RKO (cell line): ENCODE measurements around the gene TRABD2B.

ENCODE experiments used
- DNase-seq: peaks from one replicate; pipeline ENCODE4 v3.0.0-alpha.2; 2016; ENCODE audit warnings: low spot score

Gene TRABD2B

DNA sequence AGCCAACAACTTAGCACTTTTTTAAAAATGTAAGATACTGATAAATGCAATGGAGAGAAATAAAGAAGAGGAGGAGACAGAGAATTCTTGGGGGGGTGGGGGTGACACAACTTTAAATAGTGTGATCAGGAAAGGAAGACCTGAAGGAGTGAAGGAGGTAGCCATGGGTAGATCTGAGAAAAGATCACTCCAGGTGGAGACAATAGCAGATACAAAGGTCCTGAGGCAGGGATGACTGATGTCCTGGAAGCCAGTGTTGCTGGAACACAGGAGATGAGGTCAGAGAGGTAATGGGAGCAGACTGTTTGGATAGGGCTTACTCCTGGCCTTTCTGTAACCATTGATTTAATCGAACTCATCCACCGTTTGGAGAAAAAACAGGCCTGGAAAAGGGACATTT lies 24.6 kb upstream of the TRABD2B start:
- DNase-seq: no peak

DNA sequence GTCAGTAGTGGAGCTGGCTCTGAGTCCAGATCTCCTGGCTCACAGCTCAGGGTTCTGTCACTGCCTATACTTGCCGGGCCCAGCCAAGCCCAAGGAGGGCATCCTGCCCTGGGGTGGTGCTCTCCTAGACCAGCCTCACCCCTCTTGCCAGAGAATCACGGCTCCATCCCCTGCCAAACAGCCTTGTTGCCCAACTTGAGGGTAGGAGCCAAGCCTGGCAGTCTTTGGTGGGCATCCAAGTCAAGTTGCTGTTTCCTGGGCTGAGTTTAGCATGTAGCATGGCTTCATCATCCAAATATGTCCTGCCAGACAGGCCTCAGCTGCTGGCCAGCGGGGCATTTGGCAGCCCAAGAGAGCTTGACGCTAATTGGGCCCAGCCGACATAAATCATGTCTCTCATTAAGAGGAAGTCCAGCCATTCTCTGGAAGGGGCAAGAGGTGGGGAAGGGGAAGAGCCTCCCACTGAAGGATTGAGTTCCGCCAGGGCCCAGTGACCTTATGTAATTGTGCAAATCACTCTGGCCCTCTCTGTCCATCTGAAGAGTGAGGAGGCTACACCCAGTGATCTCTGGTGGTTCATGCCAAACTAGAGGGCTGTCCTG lies 22.6 kb upstream of the TRABD2B start:
- no peak for DNase-seq

DNA sequence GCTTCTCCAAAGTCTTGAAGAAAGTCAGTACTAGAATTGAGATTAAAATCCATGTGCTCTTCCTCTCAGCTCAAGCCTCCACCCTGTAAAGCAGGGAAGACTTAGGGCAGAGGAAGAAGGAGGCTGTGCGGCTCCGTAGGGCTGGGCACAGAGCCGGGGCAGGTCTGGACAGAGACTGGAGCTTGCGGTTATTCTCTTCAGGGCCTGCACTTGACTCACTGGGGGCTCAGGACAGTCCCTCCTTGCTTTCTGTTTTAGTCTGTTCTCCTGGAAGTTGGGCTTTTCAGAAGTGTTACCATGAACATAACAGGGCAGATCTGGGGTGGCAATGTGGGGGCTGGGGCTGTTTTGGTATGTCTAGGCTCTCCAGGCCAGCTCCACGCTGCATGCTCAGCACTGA lies 21.6 kb upstream of the TRABD2B start:
- no peak for DNase-seq

DNA sequence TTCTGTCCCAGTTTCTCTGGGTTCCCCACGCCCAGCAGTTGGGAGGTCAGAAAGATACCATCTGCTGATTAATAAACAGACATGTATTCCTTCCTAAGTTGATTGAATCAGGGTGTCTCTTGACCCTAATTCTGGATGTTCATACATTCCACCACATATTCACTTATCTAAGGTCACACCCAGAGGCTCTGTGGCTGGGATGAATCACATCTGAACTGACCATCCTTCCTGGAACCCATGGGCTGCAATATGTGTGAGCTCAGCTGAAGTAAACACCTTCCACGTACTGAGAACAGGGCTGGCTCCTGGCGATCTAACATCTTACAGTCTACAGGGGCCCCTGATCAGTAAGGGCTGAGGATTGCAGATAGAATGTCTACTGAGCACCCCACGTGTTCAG lies 20.5 kb upstream of the TRABD2B start:
- no peak for DNase-seq

DNA sequence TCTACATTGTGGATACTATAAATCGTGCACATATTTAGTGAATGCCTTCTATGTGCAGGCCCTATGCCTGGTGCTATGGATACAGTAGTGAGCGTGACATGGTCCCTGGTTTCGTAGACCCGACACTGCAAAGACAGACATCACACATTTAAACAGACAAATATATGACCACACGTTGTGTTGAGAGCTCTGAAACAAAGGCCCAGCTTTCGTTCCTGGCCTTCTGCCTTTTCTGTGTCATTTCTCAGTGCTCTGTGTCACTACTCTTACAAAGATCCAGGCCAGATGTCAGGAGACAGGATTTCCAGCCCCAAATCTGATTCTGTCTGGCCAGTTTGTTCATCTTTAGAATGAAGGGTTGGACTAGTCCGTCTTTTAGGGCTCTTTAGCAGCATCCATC lies 19.3 kb upstream of the TRABD2B start:
- DNase-seq: no peak

DNA sequence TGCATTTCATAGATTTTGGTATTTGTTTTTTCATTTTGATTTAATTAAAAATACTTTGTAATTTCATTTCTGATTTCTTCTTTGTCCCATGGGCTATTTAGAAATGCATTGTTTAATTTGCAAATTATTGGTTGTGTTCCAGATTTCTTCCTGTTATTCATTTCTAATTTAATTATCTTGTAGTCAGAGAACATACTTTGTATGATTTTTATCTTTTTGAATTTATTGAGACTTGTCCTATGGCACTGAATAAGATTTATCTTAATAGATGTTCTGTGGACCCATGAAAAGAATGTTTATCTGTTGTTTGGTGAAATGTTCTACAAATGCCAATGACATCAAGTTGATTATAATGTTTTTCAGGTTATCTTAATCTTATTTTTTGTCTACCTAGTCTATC lies 16.1 kb upstream of the TRABD2B start:
- DNase-seq: no peak

DNA sequence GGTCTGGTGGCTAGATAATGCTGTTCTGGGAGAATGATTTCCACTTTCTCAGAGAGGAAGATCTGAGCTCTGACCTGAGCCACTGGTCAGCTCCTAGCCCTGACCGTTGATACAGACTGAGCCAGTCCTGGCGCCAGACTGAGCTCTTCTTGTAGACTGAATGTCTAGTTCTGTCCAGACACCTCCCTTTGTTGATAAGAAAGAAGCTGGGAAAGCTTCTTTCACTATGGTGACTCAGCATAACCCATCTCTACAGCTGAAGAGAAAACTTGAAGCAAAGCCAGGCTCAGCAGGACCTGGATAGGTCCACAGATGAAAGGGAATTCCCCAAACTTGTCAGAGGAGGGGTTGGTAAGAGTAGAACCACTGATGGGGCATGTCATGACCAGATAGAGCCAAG lies 9.9 kb upstream of the TRABD2B start:
- no peak for DNase-seq

DNA sequence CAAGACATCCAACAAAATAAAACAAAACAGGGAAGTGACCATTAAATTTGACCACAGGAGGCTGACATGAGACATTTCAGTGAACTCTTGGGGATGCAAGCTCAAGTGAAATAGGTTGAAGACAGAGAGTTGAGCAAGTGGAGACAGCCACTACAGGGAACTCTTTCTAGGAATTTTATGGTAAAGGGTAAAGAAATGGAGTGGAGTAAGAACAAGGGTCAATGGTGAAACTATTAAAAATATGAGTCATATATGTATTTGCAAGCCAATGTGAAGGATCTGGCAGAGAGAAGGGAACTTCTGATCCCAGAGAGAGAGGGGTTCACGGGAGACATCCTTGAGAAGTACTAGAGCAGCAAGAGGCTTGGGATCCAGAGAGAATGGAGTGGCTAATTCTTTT lies 9.1 kb upstream of the TRABD2B start:
- DNase-seq: no peak

DNA sequence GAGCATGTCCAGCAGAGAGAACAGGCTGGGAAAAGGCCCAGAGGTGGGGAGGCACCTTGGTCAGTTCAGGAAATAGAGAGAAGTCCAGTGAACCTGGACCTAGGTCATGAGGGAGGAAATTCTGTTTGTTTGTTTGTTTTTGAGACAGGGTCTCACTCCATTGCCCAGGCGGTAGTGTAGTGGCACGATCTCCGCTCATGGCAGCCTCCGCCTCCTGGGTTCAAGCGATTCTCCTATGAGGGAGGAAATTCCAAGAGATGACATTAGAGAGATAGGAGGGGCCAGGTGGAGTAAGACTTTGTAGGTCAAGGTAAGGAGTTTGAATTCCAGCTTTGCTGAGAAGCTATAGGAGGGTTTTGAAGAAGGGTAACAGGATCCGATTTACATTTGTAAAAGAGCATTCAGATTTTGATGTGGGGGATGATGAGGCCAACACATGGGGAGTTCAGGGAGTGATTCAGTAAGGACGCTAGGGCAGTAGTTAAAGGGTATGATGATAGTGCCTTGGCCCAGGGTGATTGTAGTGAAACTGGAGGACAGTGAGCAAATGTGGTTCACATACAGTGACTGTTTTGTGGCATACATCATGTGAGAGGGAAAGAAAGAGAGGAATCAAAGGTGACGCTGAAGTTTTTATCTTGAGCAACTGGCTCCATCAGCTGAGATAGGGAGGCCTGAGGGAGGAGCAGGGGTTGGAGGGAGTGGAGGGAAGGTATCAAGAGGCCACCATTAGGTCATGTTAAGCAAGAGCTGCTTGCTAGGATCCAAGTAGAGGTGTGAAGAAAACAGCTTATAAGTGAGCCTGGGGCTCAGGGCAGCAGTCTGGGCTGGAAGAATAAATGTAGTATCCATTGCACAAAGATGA lies 8.3 kb upstream of the TRABD2B start:
- DNase-seq: no peak

DNA sequence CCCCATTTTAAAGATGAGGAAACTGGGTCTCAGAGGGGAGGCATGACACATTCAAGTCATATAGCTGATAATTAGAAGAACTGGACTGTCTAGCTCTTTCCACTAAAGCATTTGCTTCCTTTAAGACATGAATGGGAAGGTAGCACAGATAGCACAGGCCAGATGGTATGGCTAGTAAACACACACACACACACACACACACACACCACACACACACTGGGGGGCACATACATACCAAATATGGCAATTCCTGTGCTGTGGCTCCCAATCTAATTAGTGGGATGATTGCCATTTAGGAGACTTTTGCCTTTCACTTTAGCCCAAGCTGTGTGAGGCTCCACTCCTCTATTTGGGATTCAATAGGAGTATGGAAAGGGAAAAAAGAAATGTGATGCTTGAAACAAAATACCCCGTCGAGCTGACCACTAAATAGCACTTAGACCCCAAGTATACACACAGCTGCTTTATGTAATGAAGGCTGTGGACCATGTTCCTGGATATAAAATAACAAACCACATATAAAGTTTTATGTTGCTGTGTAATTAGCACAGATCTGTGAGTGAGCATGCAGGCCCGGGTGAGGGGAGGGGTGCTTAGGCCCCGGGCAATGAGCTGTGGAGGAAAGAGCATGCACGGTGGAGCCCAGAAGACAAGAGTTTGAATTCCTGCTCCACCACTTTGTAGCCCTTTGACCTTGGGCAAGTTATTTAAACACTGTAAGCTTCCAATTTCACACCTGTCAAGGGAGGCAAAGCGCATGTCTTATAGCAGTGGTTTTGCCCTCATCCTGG lies 6.8 kb upstream of the TRABD2B start:
- DNase-seq: no peak

DNA sequence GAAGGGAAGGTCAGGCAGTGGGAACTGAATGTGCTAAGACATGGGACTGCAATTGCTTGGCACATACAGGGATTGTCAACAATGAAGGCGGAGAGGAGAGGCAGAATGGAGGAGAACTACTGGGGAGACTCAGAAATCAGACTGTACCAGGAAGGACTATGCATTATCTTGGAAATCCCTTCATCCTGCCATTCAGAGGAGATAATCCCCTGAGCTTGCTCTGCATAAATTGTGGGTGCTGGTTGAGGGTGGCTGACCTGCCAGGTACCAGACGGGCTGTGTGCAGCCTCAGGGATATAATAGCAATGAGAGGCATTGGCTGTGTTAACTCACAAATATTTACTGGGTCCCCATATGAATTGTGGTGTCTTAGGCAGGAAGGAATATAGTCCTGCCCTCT lies 5.0 kb upstream of the TRABD2B start:
- DNase-seq: no peak

DNA sequence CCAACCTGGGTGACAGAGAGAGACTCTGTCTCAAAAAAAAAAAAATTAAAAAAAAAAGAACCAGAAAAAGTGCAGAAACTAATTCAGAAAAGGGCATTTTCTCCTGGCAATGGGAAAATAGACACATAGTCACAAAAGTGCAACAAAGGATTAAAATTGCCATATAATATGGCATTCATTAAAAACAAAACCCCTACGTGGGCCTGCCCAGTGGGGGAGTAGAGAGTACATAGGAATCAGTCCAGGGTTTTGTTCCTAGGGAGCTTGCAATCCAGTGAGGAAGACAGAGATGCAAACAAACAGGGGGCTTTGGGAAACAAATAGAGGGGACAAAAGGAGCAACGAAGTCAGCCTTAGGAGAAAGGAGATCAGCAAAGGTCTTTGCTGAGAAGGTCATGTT lies 4.5 kb upstream of the TRABD2B start:
- DNase-seq: no peak

DNA sequence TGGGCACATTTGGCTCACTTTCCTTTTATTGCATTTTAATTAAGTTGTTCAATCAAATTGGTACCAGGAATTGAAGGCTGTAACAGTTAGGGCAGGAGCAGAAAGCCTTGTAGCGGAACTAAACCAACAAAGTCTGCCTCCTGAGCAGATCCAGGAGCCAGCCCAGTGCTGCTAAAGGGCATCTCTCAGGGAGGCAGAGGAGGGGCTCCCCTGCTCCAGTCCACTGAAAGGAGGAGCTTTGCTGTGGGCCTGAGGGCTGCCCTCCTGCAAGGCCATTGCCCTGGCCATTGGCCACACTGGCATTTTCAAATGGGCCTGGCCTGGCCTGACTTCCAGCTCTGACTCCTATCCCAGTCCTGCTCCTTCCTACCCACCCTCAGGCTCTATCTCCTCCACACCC lies 3.7 kb upstream of the TRABD2B start:
- no peak for DNase-seq

DNA sequence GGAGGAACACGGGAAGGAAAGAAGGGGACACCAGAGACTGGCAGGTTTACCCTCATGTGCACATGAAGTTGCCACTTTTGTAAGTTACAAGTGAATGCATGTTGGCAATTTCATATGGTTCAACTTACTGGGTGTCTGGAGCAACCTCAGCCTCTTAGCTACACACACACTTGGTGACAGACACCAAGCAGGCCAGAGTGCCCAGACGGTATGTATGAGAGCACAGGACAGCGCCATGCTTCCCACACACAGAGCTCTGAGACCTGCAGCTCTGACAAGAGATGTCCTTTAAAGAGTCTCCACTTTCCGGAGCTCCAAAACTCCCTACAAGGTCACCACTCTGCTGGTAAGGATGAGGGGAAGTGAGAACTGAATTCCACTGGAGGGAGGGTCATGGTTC lies 1.9 kb upstream of the TRABD2B start:
- DNase-seq: no peak

DNA sequence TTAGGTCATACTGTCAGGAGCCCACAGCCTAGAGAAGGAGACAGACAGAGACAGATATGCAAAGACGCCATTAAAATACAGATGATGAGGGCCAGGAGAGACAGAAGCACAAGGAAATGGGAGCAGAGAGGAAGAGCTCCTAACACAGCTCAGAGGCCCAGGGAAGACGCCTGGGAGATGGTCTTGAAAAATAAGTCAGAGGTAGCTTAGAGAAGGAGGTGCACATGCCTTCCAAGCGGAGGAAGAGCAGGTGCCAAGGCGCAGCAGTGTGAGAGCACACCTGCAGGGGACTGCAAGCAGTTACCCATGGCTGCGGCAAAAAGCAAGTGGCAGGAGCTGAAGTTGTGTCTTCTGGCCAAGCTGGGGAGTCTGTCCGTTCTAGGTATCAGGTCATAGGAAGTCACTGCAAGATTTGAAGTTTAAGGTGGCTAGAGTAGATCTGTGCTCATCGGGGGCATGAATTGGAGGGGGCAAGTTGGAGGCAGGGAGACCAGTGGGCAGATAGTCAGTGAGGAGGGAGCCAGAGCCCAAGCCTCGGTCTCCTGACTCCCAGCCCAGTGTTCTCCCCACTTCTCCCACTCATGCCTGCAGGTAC lies 1.3 kb upstream of the TRABD2B start:
- DNase-seq: no peak

DNA sequence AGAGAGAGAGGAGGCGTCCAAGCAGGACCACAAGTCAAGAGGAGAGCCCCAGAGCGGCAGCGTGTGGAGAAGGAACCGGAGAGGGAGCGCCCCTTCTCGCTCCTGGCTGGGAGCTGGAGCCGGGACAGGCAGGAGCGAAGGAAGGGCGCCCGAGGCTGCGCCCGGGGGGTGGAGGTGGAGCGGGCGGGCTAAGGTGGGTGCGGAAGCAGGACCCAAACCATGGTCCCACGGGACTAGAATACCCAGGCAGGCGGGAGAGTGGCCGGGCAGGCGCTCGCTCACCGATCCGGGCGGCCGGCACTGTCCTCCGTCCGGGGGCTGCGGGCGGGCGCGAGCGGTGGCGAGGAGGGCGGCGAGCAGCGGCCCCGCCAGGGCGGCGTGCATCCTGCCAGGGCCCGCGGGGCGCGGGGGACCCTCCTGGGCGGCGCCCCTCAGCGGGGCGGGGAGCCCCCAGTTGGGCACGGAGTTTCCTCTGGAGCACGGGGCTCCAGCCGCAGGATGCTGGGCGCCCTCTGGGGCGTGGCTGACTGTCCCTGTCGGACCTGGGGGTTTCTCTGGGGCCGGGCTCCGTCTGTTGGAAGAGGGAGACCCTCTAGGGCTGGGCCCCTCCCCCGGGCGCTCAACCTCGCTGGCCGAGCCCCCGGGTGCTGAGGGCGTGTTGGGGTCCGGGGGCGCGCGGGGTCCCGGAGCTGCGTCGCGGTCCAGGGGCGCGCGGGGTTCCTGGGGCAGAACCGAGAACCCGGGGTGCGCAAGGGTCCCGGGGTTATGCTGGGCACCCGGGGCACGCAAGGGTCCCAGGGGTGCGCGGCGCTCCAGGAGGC lies 569 bp downstream of the TRABD2B start:
- DNase-seq: no peak

DNA sequence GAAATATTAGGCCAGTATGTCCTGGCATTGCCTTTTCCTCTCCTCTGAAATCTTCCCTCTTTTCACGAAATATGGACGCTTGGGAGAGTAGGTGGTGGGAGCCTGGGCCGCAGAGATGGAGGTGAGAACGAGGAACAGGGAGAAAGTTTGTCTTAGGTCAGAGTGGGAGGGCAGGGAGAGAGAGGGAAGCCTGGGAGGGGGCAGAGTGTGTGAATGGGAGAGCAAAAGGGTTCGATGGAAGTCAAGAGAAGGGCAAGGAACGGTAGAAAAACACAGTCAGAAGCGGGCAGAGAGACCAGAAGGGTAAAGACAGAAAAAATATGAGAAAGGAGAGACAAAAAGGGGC lies 1.2 kb downstream of the TRABD2B start:
- DNase-seq: no peak

DNA sequence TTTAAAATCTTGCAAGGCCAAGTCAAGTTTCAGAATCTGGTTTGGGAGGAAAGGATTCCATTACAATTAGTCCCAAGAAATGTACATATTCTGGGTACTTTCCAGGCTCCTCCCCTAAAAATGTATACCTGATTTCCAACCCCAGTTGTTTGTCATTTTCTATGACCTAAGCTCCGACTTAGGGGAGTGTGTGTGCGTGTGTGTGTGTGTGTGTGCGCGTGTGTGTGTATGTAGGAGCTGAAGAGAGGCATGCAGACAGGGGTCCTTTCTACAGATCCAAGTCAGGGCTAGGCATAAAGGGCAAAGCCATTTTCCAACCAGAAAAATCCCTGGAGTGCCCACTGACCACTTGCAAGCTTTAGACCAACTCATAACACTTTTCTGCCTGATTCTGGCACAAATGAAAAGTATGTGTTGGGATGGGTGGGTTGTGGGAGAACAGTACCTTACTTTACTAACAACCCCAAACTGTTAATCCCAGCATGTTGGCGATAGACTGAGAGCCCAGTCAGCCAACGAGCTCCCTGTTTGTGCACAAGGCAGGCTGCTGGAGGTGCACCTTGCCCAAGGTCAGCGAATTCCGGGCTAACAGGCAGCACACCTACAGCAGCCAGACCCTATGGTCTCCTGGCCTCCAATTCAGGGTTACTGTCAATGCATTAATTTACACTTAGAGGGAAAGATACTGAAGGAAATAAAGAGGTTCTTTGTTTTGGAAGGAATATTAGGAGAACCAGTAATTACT lies 1.7 kb downstream of the TRABD2B start:
- DNase-seq: no peak

DNA sequence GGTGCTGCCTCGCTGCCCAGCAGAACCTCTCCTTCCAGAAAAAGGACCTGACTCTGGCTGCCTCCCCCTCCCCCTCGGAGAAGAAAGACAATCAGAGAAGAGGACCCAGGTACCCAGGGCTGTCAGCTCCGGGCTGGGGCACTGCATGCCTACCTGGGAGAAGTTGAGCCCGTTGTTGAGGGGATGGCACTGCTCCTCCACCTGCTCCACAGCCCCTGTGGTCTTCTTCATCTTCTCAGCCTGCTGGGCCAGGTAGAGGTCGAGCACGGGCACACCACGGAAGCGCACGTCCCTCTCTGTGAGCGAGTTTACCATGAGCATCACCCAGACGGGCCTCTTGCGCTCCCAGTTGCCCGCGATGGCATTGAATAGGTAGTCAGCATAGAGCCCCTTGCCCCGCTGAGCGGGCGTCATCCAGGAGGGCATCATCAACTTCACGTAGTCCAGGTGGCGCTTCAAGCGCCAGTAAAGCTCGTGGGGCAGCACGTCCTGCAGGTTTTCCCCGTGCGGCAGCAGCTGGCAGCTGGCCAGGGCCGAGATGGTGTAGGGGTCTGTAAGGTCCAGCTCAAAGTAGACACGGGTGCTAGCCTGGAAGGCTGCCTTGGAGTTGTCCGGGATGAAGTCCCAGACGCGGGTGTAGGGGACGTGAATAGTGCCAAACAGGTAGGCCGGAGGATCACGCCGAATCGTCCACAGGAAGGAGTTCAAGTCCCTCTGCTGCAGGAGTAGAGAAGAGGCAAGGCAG lies 3.1 kb downstream of the TRABD2B start:
- no peak for DNase-seq

DNA sequence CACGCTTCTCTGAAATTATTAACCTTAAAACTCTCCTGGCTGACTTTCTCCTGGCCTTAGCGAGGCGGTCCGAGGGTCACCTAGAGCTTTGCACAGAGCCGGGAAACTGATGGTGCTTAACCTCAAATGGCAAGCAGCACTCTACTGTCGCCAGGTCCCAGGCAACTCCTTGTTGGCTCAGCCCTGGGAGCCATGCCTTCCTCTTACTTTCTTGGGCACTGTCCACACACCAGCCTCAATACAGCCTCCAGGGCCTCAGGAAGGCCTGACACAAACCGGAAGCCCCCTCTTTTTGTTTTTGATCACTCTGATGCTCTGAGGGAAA lies 3.8 kb downstream of the TRABD2B start:
- DNase-seq: no peak
